H1 (cell line): ENCODE data around the gene EGFL6. TPM values are rescaled to one million over a fixed set of nuclear protein-coding genes. Genes with fewer than 3 reads are reported as not detected.

Experiments used
- CTCF ChIA-PET: fragments of 300-600 bp; sonication (Branson Sonifier 250); formaldehyde crosslinking; loops from one replicate; lab custom pipeline; 2021; ENCODE audit not compliant: partially characterized antibody; lab: Charles Lee
- POLR2A ChIA-PET: fragments of 300-600 bp; sonication (Branson Sonifier 250); formaldehyde crosslinking; loops from one replicate; lab custom pipeline; 2021; ENCODE audit warnings: inconsistent platforms; ENCODE audit not compliant: partially characterized antibody; lab: Charles Lee
- DNase-seq, 2 experiments: peaks; one replicate each; pipeline versions ENCODE4 v3.0.0 to v3.0.0-alpha.2; 2010 to 2022; ENCODE audit warnings: low spot score in 2 of 2, low read depth in 1 of 2, mixed read lengths in 1 of 2
- FAIRE-seq: peaks from 2 replicates; lab custom pipeline; 2011; peaks lifted over from hg19 to GRCh38; lab: Jason Lieb, UNC
- H2AFZ ChIP-seq: 2 replicates; pipeline ENCODE4 v1.8.1; 2012; ENCODE audit warnings: low read length, inconsistent platforms
- H2AK5ac ChIP-seq: 2 replicates; pipeline ENCODE4 v1.6.1; 2013; ENCODE audit warnings: low read depth, low read length
- H2BK120ac ChIP-seq: replicated peaks from 2 replicates; pipeline ENCODE3; 2013; ENCODE audit warnings: low read depth, low read length, inconsistent platforms
- H2BK12ac ChIP-seq: 2 replicates; pipeline ENCODE4 v1.6.1; 2013; ENCODE audit warnings: low read depth, low read length
- H2BK15ac ChIP-seq: 2 replicates; pipeline ENCODE4 v1.6.1; 2013; ENCODE audit warnings: low read length
- H2BK20ac ChIP-seq: 2 replicates; pipeline ENCODE4 v1.6.1; 2013; ENCODE audit warnings: low read length
- H2BK5ac ChIP-seq: 2 replicates; pipeline ENCODE4 v1.6.1; 2013; ENCODE audit warnings: low read depth, low read length
- H3K14ac ChIP-seq: 2 replicates; pipeline ENCODE4 v1.6.1; 2013; ENCODE audit warnings: inconsistent platforms; ENCODE audit not compliant: insufficient read length
- H3K18ac ChIP-seq: 2 replicates; pipeline ENCODE4 v1.6.1; 2013; ENCODE audit warnings: low read length; ENCODE audit errors: extremely low read depth
- H3K23ac ChIP-seq: 2 replicates; pipeline ENCODE4 v1.6.1; 2013; ENCODE audit warnings: inconsistent platforms; ENCODE audit not compliant: insufficient read length
- H3K23me2 ChIP-seq: 2 replicates; pipeline ENCODE4 v1.6.1; 2013; ENCODE audit warnings: low read depth, low read length
- H3K27ac ChIP-seq: 2 replicates; pipeline ENCODE4 v1.6.1; 2011; ENCODE audit warnings: low read depth, low read length, inconsistent platforms
- H3K27me3 ChIP-seq, 4 experiments: replicated peaks in 1 of 4; 1 replicate in 1 of 4; 2 replicates in 3 of 4; pipeline versions ENCODE4 v1.6.1 to v1.8.1; 2011 to 2013; ENCODE audit warnings: low read length in 3 of 4, mild to moderate bottlenecking in 3 of 4, inconsistent platforms in 2 of 4, mixed read lengths in 2 of 4, moderate library complexity in 1 of 4; ENCODE audit not compliant: control insufficient read depth in 3 of 4, insufficient read depth in 3 of 4; ENCODE audit errors: extremely low read depth in 1 of 4
- H3K36me3 ChIP-seq, 4 experiments: 2 replicates each; pipeline versions ENCODE4 v1.6.1 to v1.8.1; 2011 to 2013; ENCODE audit warnings: mild to moderate bottlenecking in 4 of 4, low read length in 3 of 4, moderate library complexity in 2 of 4, control low read depth in 1 of 4, inconsistent platforms in 1 of 4; ENCODE audit not compliant: insufficient read depth in 4 of 4, control insufficient read depth in 2 of 4
- H3K4ac ChIP-seq: replicated peaks from 2 replicates; pipeline ENCODE3; 2013; ENCODE audit warnings: low read length, low read depth, mixed read lengths, inconsistent platforms; ENCODE audit not compliant: insufficient read length
- H3K4me1 ChIP-seq, 4 experiments: replicated peaks in 1 of 4; 1 replicate in 1 of 4; 2 replicates in 3 of 4; pipeline versions ENCODE4 v1.6.1 to v1.8.1; 2011 to 2013; ENCODE audit warnings: low read length in 3 of 4, inconsistent platforms in 2 of 4, mixed read lengths in 1 of 4; ENCODE audit not compliant: insufficient read depth in 4 of 4, control insufficient read depth in 3 of 4
- H3K4me2 ChIP-seq, 2 experiments: 2 replicates each; pipeline versions ENCODE4 v1.6.1 to v1.8.1; 2011 to 2013; ENCODE audit warnings: low read depth in 2 of 2, low read length in 2 of 2, control low read depth in 1 of 2, inconsistent platforms in 1 of 2, mild to moderate bottlenecking in 1 of 2; ENCODE audit not compliant: insufficient read depth in 1 of 2
- H3K4me3 ChIP-seq, 4 experiments: fragments of 200-600, 300-600 bp in 1 of 4; sonication (generic), shearing (Covaris generic), sonication (Bioruptor Twin) in 1 of 4; 2 replicates each; pipeline versions ENCODE4 v1.5.1 to v1.8.1; 2011 to 2016; ENCODE audit warnings: low read length in 4 of 4, low read depth in 3 of 4, control low read depth in 2 of 4, inconsistent platforms in 2 of 4, mild to moderate bottlenecking in 2 of 4, mixed read lengths in 1 of 4, moderate library complexity in 1 of 4; ENCODE audit not compliant: insufficient read depth in 2 of 4; ENCODE audit errors: extremely low read depth in 1 of 4
- H3K56ac ChIP-seq: replicated peaks from 2 replicates; pipeline ENCODE3; 2013; ENCODE audit warnings: low read depth, mild to moderate bottlenecking, mixed read lengths, low read length, inconsistent platforms; ENCODE audit not compliant: insufficient read length
- H3K79me1 ChIP-seq: 2 replicates; pipeline ENCODE4 v1.6.1; 2013; ENCODE audit warnings: low read depth, low read length, control low read depth
- H3K79me2 ChIP-seq, 2 experiments: 2 replicates each; pipeline versions ENCODE4 v1.6.1 to v1.8.1; 2012 to 2013; ENCODE audit warnings: low read length in 2 of 2, mild to moderate bottlenecking in 2 of 2, inconsistent platforms in 1 of 2; ENCODE audit not compliant: insufficient read depth in 2 of 2, control insufficient read depth in 1 of 2
- H3K9ac ChIP-seq, 4 experiments: replicated peaks in 1 of 4; 1 replicate in 1 of 4; 2 replicates in 3 of 4; pipeline versions ENCODE4 v1.6.1 to v1.8.1; 2011 to 2013; ENCODE audit warnings: low read depth in 3 of 4, low read length in 3 of 4, control low read depth in 2 of 4, mild to moderate bottlenecking in 2 of 4, moderate library complexity in 2 of 4, inconsistent platforms in 1 of 4; ENCODE audit errors: extremely low read depth in 1 of 4
- H3K9me3 ChIP-seq, 2 experiments: 2 replicates each; pipeline versions ENCODE4 v1.6.1 to v1.8.1; 2012 to 2013; ENCODE audit warnings: mild to moderate bottlenecking in 2 of 2, moderate library complexity in 2 of 2, control low read depth in 1 of 2, inconsistent platforms in 1 of 2, low read depth in 1 of 2, low read length in 1 of 2, mixed read lengths in 1 of 2; ENCODE audit not compliant: insufficient read depth in 2 of 2
- H4K20me1 ChIP-seq, 2 experiments: replicated peaks in 1 of 2; 2 replicates each; pipeline versions ENCODE3 to v1.8.1; 2011 to 2013; ENCODE audit warnings: inconsistent platforms in 2 of 2, low read length in 2 of 2, mild to moderate bottlenecking in 1 of 2; ENCODE audit not compliant: insufficient read depth in 2 of 2, control insufficient read depth in 1 of 2
- H4K5ac ChIP-seq: 2 replicates; pipeline ENCODE4 v1.6.1; 2013; ENCODE audit warnings: low read length, low read depth, mixed read lengths, inconsistent platforms; ENCODE audit not compliant: insufficient read length
- H4K8ac ChIP-seq: 2 replicates; pipeline ENCODE4 v1.8.0; 2013; ENCODE audit warnings: mild to moderate bottlenecking, moderate library complexity, low read length, inconsistent platforms; ENCODE audit not compliant: insufficient read depth; ENCODE audit errors: extremely low read depth
- H4K91ac ChIP-seq: replicated peaks from 2 replicates; pipeline ENCODE3; 2013; ENCODE audit warnings: low read length, mixed read lengths, inconsistent platforms; ENCODE audit not compliant: insufficient read length
- MAFK ChIP-seq: IDR thresholded peaks from 2 replicates; pipeline ENCODE4 v1.6.1; 2012; ENCODE audit warnings: low read depth, mild to moderate bottlenecking, improper control_type of control experiment, low read length
- RBBP5 ChIP-seq: IDR thresholded peaks from 2 replicates; pipeline ENCODE4 v1.7.1; 2012; ENCODE audit warnings: low read depth, mild to moderate bottlenecking, inconsistent platforms, low read length, moderate library complexity, borderline replicate concordance
- WGBS, 2 experiments: shearing (Covaris generic) in 1 of 2; methylation state at CpG; one replicate each; pipeline versions ENCODE4 v1.1.6 to v1.1.7; 2013 to 2015; ENCODE audit warnings: low lambda C conversion rate in 2 of 2, mixed read lengths in 2 of 2, inconsistent platforms in 1 of 2, low coverage in 1 of 2, missing lambda C conversion rate in 1 of 2; ENCODE audit not compliant: insufficient replicate concordance in 2 of 2, insufficient coverage in 1 of 2, insufficient read length in 1 of 2; ENCODE audit errors: extremely low coverage in 1 of 2, missing lambda C conversion rate in 1 of 2; 5-methylcytosine and 5-hydroxymethylcytosine counted together
- polyA plus RNA-seq, 7 experiments: library from polyadenylated mRNA; depleted of rRNA in 3 of 7; stranded (reverse) in 5 of 7; unstranded in 2 of 7; fragments of >200 nt in 5 of 7; fragments of 200-250 nt in 2 of 7; gene quantifications; 1 replicate in 5 of 7; 2 replicates in 1 of 7; 4 replicates in 1 of 7; pipeline versions ENCODE4 v1.2.1 to v1.2.3, GENCODE V29; 2011 to 2013; ENCODE audit warnings: missing spikeins in 2 of 7, mixed read lengths in 2 of 7
- total RNA-seq: library from RNA; stranded (reverse); fragmentation: NEBNext Ultra II Directional; extraction: Animal tissue kit (Norgen Biotek cat#: 25700); gene quantifications from 2 replicates; pipeline ENCODE4 v1.2.1, GENCODE V29; 2021

EGFL6 gene
- total and polyA plus RNA-seq, 2 of the 8 experiments (the other 6 are each of a cell fraction or from before 2014, with no cell fraction given): 0.93 to 1.1 TPM

DNA sequence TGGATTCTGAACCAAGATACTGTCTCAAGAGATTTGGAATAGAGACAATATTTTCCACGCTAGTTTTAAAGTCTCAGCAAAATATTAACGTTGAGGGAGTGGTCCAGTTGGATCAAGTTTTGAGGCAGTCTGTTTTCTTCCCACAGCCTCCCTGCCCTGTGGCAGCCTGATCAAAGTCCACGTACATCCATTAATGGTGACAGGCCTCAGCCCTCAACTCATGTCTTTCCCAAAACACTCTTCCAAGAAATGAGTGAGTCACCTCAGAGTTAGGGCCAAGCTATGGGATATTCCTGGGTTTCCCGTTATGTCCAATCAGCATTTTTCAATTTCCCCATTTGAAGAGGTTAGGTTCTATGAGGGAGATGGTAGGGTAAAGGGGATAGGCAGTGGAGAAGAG is 28.5 kb downstream of the EGFL6 start:
- H2AFZ ChIP-seq: no peak overlapping the region
- no peak overlapping the region for H3K18ac ChIP-seq
- ChIA-PET CTCF (interaction anchor here (1.0 to 2.6 kb wide), 6 partner anchors 8 to 91 kb away, joined by 3 to 7 read pairs (median 4); no protein-coding TSS in a partner anchor), POLR2A (no interaction called here)
- no peaks in the 10 kb centered on the region for H3K79me2 ChIP-seq
- no peaks in the 10 kb centered on the region for H3K36me3 ChIP-seq
- H3K27ac ChIP-seq: no peak overlapping the region
- no peak overlapping the region for H2BK12ac ChIP-seq
- no peak overlapping the region for H3K23ac ChIP-seq
- TF ChIP-seq MAFK (0 out of 2 replicates have a peak, but pooled peaks have one; percentile 10), RBBP5 (no peak)
- H3K56ac ChIP-seq: no peak overlapping the region
- DNase-seq (no peak), FAIRE-seq (peak; percentile 39)
- H2BK5ac ChIP-seq: no peak overlapping the region
- H3K4me2 ChIP-seq: no peak overlapping the region
- H3K4ac ChIP-seq: no peak overlapping the region
- no peak overlapping the region for H2BK15ac ChIP-seq
- H2BK120ac ChIP-seq: no peak overlapping the region
- 85% methylated on average over 2 of the region's 4 CpGs; no CpG with 5 or more reads in 1 of the 2 experiments for WGBS, 2 experiments
- no peak overlapping the region for H4K5ac ChIP-seq
- no peak overlapping the region for H3K14ac ChIP-seq
- H2AK5ac ChIP-seq: no peak overlapping the region
- no peaks in the 10 kb centered on the region for H3K79me1 ChIP-seq
- H3K4me3 ChIP-seq: no peak overlapping the region
- no peaks in the 10 kb centered on the region for H4K20me1 ChIP-seq
- no peaks in the 10 kb centered on the region for H3K23me2 ChIP-seq
- H2BK20ac ChIP-seq: no peak overlapping the region
- H4K8ac ChIP-seq: no peak overlapping the region
- no peak overlapping the region for H4K91ac ChIP-seq
- no peak overlapping the region for H3K9ac ChIP-seq
- no peaks in the 10 kb centered on the region for H3K9me3 ChIP-seq
- H3K4me1 ChIP-seq: no peaks in the 10 kb centered on the region
- no peaks in the 10 kb centered on the region for H3K27me3 ChIP-seq
